NCI-H446 (cell line): ENCODE results near the gene ADH1B.
A peak's percentile ranks its signal among the peaks of the same experiment; 100 is the strongest.
"Not testable (repeated sequence)": the region's sequence is repeated elsewhere in the genome, so short reads cannot be mapped to it uniquely, and the experiment has no call there.

ENCODE experiments used
- DNase-seq, 2 experiments: peaks; one replicate each; lab custom pipeline; 2025; lab: John Stamatoyannopoulos, UW

The ADH1B gene

DNA sequence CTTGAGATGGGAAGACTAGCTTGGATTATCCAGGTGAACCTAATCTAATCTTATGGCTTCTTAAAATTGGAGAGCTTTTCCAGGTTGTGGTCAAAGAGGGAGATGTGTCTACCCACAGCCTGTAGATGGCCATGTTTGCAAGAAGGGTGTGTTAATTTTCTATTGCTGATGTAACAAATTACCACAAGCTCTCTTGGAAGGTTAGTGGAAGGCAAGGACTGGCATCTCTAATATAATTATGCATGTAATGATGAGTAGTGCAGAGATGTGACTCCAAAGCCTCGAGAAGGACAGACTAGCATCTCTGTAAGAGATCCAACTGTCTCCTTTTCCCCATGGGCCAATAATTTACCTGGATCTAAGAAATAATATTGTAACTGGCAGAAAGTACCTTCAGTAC, 3.2 kb upstream of the ADH1B start:
- no peak for DNase-seq

DNA sequence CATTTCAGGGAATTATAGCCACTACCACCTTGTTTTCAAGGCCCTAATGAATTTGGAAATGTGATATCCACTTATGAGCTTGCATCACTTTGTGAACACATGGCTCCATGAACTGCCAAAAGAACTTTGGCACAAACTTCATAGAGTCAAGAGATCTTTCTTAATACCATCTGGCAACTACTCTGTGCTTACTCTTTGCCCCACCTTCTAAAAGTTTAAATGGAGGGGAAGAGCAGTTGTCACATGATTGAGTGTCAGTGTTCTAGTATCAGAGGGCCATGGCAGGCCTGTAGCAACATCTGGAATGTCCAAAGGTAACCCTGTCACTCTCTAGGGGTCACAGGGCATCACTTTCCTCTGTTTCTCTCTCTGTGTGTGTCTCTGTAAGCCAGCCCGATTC, 2.6 kb upstream of the ADH1B start:
- DNase-seq: peak; percentile 51 to 76

DNA sequence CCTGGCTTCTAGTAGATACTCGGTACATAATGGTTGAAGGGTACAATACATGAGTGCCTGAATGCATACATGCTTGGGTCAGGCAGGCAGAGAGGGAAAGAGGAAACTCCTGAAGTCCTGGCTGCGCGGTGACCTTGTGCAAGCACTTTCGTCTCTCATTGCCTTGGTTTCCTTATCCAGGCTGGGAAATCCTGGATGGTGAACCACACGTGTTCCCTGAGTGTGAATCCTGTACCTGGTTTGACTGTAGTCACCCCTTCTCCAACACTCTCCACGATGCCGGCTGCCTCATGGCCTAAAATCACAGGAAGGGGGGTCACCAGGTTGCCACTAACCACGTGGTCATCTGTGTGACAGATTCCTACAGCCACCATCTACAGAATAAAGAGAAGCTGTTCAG, 3.4 kb downstream of the ADH1B start:
- not testable (repeated sequence) for DNase-seq

DNA sequence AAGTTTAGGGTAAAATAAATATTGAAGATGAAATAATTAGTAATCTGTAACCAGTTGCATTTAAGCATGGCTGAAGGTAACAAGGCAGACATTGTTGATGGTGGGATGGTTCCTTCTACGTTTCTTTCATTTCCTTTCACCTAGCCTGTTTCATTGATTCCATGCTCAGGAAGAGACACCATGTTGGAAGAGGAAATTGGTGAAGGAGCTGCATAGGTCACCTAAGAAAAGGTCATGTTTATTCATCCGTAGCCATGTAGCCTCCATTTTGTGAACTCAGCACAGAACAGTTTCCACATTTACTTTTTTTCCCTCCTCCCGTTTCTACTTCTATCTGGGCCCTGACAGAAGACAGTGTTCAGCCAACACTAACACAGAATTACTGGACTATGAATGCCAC, 3.8 kb downstream of the ADH1B start:
- no peak for DNase-seq

DNA sequence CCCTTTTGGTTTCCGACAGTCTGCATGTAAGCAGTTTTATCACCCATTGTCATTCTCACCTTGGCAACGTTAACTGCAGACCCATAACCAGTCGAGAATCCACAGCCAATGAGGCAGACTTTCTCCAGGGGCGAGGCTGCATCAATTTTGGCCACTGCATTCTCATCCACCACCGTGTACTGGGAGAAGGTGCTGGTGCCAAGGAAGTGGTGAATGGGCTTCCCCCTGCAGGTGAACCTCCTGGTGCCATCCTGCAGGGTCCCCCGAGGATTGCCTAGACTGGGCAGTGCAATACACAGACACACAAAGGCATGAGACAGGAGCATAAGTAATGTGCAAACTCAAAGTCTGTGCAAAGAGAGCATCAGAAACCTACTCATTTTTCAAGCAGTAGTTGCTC, 5.4 kb downstream of the ADH1B start:
- DNase-seq: no peak

DNA sequence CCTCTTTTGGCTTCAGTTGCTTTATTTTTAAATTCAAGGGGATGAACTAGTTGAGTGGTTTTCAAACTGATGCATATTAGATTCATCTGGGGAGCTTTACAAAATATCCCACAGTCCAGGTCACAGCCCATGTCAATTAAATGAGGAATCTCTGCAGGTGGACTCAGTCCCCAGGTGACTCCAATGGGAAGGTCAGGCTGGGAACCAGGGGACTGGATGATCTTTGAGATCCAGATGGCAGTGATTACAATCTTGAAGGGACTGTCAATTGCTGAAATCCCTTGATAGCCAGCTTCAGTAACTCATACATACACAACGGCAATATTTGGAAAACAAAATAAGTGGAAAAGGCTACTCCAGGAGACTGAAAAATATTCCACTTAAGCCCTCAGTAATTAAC, 7.0 kb downstream of the ADH1B start:
- no peak for DNase-seq

DNA sequence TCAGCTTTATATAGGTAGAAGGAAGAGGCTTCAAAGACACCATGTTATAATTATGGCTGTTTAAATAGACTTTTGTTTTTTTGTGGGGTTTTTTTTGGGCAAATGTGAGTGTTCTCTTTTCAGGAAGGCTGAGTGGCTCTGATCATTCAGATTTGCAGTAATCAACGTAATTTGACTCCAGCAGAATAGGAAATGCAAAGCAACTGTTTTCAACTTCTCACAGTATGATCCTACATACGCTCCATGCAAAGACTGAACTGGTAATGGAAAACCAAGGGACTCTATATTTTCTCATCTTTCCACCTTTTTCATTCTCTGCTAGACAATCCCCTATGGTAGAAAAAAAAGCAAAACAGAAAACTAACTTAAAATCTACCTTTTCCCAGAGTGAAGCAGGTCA, 10.8 kb downstream of the ADH1B start:
- DNase-seq: no peak

DNA sequence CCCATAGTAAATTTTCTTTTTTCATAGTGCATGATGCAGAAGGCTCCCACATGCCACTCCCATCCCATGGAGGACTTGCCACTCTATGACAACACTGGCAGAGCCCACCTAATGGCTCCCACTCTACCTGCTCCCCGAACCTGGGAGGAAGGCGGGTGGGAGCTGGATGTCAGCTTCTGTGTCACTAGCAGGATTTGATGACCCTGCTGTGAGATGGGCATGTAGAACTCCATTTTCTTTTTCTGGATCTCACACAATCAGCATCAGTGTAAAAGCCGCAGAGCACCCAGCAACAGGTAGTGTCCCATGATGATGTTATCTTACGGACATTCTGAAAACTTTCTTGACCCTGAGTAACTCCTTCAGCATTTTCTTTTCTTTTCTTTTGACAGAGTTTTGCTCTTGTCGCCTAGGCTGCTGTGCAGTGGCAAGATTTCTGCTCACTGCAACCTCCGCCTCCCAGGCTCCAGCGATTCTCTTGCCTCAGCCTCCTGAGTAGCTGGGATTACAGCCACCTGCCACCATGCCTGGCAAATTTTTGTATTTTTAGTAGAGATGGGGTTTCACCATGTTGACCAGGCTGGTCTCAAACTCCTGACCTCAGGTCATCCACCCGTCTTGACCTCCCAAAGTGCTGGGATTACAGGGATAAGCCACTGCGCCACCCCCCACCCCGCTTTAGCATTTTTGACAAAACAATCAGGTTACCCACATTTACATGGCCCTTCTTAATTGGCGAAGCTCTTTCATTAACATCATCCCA, 15.4 kb downstream of the ADH1B start:
- DNase-seq: no peak

DNA sequence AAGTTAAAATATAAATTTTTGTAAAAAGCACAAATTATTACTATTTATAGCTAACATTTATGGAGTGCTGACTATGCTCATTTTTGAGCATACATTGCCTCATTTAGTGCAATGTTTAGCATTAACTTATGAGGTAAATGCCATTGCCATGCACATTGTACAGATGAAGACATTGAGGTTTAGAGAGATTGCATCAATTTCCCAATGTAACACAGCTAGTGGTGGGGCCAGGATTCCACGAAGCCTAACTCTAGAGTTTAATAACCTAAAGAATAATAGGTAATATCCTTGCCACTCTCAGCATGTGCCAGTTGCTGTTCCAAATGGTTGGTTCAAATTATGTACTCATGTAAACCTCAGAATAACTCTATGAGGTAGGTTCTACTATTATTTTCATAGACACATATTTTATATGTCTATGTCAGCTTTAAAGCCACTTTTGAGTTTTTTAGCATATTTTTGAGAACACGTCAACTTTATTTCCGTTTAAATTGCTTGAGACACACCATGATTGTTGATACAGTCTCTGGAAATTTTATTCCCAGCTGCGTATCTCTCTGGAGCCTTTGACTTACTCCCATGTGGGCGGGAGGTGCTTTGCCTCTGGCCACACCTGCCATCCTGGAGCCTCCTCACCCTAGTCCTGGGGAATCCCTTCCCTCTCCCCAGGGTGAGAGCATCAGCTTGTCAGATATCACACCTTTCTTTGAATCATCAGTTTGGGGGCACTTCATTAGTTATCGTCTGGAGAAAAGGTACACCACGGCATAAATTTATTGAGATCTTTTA, 19.6 kb downstream of the ADH1B start:
- no peak for DNase-seq

DNA sequence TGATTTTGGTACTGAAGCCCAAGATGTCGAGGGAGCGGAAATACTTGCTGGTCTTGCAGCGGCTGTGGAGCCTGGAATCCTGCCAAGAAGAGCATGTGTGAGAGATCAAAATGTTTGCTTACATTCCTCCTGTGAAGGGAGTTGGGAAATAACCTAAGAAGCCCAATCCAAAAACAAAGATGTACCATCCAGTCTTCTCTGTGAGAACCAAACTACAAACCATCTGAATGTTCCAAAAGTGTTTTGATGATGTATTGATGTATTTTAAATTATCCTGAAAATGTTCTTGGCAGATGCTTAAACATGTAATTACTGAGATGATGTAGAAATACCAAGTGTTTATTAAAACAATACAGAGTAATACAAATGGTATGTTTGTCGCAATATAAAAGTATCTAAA, 20.3 kb downstream of the ADH1B start:
- peak; percentile 27 to 58 for DNase-seq

DNA sequence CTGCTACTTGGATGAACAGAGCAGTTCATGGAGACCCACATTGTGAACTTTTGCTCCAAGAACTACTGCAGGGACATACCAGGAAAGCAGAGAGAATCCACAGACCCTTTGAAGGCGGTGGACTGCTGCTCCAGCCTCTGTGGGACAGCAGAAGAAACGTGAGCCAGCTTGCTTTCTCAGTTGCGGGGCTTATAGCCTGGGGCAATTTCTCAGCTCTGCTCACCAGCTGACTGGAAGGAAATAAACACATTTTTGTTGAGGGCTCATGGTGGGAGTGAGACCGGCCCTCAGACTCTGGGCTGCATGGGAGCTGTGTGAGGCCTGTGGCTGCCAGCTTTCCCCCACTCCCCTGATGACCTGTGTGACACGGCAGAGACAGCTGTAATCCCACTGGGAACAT, 27.8 kb downstream of the ADH1B start:
- no peak for DNase-seq

DNA sequence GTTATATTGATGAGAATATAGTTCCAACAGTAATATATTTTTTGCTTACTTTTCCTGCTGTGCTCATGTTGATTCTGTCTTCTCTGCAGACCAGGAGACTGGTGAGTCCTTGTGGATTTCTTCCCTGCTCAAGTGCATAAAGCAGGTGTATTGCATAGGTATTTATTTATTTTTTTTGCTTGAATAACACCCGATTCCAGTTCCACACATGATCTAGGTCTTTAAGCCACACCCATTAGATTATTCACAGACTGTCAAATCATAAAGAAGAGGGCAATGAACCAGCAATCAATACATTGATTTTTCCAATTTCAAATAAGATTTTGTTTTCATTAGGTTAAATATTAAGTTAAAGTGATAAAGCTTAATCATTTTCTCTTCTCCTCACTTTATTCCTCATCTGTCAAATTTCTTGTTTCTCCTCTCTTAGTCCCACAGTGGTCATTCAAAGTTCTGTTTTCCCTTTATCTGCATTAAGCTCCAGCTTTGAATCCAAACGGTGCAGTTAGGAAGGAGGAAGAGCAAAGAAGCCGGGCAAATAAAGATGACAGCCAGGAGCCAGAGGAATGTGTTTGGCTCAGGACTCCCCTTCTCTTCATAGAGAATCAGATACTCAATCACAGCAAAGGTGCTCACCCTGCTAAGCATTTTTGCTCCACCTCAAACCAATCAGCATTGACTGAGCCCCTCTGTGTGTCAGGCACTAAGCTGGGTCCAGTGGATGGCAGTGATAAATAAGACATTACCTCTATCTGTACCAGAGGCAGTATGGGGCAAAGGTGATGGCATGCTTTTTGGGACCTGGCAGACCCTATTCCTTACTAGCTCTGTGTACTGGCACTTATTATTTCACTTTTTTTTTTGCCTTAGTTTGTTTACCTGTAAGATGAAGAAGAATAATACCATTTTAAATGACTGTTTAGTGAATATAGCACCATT, 30.1 kb downstream of the ADH1B start, which contains the start of gene ADH1A:
Gene ADH1A, minus strand, starts transcription at position 138 of the 939 bp plus-strand sequence. Its CDS starts 71 bp downstream, at position 67.
- DNase-seq: no peak

DNA sequence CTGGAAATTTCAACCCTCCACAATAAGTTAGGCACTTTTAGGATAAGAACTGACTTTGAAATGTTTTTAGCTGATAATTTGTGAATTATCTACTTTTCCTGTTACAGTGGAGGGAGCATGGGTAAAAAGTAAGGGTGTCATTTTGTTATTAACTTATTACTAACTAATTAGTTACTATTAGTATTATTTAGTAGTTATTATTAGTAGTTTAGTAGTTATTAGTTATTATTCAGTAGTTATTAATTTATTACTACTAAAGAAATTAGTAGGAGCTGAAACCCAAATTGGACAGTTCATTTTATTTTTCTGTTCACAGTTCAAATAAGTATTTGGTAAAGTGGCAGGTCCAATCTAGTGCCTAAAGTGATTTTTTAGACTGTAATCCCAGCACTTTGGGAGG, 35.8 kb downstream of the ADH1B start:
- no peak for DNase-seq

DNA sequence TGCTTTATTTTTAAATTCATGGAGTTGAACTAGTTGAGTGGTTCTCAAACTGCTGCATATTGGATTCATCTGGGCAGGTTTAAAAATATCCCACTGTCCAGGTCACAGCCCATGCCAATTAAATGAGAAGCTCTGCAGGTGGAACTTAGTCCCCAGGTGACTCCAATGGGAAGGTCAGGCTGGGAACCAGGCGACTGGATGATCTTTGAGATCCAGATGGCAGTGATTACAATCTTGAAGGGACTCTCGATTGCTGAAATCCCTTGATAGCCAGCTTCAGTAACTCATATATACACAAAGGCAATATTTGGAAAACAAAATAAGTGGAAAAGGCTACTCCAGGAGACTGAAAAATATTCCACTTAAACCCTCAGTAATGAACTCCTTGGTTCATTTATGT, 38.5 kb downstream of the ADH1B start:
- DNase-seq: no peak

DNA sequence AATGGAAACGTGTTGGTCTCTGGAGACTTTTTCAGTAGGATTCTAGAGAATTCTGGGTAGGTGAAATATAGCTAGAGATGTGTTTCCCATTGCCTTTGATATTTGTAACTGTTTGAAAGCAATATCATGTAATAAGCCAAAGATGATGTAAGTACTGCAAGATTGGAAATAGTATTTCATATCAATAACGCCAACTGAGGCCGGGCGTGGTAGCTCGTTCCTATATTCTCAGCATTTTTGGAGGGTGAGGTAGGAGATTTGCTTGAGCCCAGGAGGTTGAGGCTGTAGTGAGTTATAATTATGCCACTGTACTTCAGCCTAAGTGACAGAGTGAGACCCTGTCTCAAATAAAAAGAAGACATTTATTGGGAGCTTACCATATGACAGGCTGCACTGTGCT, 39.9 kb downstream of the ADH1B start:
- DNase-seq: no peak

DNA sequence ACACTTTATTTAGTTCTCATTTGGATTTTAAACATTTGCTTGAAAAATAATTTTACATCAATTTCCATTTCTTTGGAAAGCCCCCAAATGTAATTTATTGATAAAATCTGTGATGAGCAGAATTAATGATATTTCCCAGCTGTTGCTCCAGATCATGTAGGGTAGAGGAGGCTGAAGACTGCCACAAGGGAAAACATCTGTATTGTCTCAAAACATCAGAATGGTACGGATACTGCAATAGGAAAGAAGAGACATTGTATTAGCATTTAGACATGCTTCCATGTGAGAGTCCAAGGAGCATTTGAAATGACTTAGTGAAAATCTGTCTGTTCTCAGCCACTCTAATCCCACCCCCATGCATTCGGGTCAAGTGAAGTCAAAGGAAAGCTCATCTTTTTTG, 44.8 kb downstream of the ADH1B start:
- DNase-seq: no peak

DNA sequence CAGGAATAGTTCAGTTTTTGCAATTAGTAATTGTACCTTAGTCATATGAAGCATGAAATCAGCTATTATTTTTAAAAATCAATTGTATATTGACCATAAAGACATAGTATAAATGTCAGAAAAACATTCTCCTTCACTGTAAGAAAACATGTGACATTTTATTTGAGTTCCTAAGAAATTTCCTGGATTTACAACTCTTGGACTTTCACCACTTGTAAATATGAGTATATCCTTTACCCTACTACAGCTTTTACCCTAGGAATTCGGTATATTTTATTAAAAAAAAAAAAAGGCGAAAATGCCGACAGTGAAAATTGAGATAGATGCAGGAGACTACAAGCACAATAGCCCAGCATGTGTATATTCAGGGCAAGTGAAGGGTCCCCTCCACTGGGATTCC, 45.3 kb downstream of the ADH1B start:
- no peak for DNase-seq

DNA sequence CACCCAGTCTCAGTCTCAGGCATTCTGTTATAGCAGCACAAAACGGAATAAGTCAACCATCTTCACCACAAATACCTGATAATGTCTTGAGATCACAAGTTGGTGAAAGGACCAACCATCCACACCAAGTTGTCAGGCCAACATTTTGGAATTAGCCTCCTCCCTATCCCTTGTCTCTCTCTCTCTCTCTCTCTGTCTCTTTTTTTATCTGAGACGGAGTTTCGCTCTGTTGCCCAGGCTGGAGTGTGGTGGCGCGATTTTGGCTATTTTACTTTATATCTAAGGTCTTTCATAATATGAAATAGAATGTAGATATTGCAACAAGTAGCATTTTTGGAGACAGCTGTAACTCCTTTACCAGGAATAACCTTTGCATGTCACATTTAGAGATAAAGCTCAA, 46.2 kb downstream of the ADH1B start:
- DNase-seq: no peak

DNA sequence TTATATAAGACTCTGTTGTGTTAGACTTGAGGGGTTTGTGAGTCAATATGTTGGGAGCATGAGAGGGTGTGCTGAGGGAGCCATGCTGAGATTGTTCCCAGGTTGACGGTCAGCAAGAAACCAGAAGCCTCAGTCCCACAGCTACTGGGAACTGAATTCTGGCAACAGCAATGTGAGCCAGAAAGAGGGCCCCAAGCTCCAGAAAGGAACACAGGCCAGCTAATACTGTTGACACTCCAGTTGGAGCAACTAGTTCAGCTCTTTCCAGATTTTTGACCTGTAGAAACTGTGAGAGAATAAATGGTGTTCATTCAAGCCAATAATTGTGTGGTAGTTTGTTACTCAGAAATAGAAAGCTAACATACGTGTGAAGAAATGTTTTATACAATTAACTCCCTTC, 47.5 kb downstream of the ADH1B start:
- no peak for DNase-seq

DNA sequence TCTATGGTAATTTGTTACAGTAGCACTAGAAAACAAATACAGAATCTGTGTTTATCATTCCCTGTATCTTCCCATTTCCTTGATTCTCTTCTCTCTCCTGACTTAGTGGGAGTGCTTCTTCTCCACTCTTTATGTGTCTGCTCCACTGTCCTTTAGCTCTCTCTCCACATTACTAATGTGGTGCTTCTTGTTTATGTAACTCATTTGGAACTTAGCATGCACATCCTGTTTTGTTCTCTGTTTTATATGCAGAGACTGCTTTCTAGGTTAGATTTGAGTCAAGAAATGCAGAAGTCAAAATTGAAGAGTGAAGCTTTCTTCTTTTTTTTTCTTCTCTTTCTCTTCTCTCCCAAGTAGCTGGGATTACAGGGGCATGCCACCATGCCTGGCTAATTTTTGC, 56.3 kb downstream of the ADH1B start:
- no peak for DNase-seq
